Adrenal gland (tissue), 5 donors: ENCODE results near the gene SAP30BP.

Experiments
- CTCF ChIP-seq, 6 experiments: fragments of 450-650 bp in 4 of 6; fragments of 200-600 bp in 2 of 6; sonication (generic) in 1 of 6; IDR thresholded peaks; 1 replicate in 5 of 6; 2 replicates in 1 of 6; pipeline versions ENCODE4 v1.5.1 to v1.8.0; 2016 to 2021; ENCODE audit warnings: antibody characterized with exemption in 6 of 6, mild to moderate bottlenecking in 2 of 6, moderate library complexity in 1 of 6
- POLR2A ChIP-seq, 2 donors: fragments of 450-650 bp; IDR thresholded peaks; one replicate each; pipeline ENCODE4 v1.6.1; 2017; ENCODE audit warnings: antibody characterized with exemption in 2 of 2, mild to moderate bottlenecking in 2 of 2, moderate library complexity in 1 of 2
- donor health status: DM: no; HTN: no; CAD: no.

GRCh38 chr17:75698659-75699058, 31.5 kb downstream of the SAP30BP start:
- TF ChIP-seq POLR2A (IDR thresholded peaks at IDR 0.05) (no peak), CTCF (IDR thresholded peaks at IDR 0.05) (no peak)
